LoVo (cell line): ENCODE results near the gene EPAS1.

ENCODE experiments used
- DNase-seq: peaks from one replicate; pipeline ENCODE4 v3.0.0-alpha.2; 2016; ENCODE audit warnings: low spot score

The EPAS1 gene

GRCh38 chr2:46296840-46297545 lies at the start of gene EPAS1:
EPAS1 (plus strand) TSS chr2:46297407; CDS start chr2:46297912, 505 bp downstream.
- DNase-seq = peak; percentile 90

DNA sequence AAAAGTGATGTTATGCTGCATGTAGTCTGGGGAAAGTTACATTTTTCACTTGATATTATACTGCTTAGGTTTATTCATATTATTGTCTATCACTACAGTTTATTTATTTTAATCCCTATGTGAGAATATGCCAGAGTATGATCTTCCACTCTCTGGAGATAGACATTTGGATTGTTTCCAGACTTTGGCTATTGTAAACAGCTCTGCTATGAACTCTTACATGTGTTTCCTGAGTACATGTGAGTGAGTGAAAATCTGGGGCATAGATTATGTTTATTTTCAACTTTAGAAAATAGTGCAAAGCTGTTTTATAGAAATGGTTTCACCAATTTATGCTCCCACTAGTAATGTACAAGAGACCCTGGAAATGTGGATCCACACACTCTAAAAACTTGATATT lies 49.0 kb upstream of the EPAS1 start:
- no peak for DNase-seq

DNA sequence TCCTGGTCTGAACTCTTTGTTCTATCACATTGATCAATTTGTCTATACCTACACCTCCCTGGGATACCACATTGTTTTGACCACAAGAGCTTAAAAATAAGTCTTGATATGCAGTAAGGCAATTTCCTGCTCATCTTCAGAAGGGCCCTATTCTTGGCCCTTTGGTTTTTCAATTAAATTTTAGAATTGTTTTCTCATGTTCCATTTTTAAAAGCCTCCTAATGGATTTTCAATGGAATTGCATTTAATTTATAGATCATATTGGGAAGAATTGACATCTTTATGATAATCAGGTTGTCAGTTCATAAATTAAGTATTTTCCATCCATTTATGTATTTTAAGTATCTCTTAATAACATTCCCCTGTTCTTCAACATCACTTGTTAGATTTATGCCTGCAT lies 47.6 kb upstream of the EPAS1 start:
- DNase-seq = no peak

GRCh38 chr2:46252891-46253659 lies 44.1 kb upstream of the EPAS1 start:
- DNase-seq = no peak

- no peak for DNase-seq
Observed at GRCh38 chr2:46254474-46254873, 42.7 kb upstream of the EPAS1 start.

- no peak for DNase-seq
Observed at GRCh38 chr2:46256563-46257142, 40.6 kb upstream of the EPAS1 start.

DNA sequence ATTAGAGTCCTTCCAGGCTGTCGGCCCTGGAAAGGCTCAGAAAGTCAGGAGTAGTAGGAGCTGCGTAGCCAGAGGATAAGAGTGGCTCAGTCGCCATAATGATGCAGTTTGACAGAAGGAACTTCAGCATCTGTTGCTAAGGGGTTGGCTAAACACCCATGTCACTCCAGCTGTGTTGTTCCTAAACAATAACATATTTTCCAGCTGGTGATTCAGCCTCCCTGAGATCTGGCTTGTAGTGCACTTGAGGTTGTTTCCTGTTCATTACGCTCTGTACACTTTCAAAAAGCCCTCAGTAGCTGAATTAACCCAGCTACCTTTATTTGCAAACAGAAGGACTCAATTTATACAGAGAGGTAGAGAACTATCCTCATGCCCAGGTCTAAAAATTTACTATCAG lies 39.7 kb upstream of the EPAS1 start:
- no peak for DNase-seq

GRCh38 chr2:46257980-46258379 lies 39.2 kb upstream of the EPAS1 start:
- no peak for DNase-seq

DNA sequence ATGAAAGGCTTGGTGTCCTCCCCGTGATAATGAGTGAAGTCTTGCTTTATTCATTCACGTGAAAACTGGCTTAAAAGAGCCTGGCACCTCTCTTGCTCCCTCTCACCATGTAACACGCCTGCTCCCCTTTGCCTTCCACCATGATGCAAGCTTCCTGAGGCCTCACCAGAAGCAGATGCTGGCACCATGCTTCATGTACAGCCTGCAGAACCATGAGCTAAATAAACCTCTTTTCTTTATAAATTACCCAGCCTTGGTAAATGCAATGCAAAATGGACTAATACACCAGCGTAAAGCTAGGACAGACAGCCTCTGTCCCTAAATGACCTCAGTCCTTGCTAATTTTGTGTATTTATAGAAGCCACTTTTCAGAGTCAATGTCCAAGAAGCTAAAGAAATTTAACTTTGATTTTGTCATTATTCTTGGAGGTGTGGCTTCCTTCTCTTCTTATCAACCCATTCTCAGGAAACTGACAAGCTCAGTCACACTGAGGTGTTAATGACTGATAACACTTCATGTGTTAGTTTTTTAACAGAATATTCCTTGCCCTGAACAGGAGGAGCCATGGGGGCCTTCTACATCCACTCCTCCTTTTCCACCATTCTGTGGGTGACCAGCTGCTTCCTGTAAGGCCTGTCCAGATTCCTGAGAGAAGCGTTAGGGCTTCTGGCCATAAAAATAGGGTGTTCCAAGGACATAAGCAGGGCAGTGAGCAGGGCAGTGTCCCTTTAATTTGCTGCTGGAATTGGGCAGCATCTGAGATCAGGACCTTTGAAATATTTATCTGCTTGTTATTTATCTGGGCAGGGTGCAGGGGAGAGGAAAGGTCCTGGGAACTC lies 38.0 kb upstream of the EPAS1 start:
- DNase-seq = no peak

DNA sequence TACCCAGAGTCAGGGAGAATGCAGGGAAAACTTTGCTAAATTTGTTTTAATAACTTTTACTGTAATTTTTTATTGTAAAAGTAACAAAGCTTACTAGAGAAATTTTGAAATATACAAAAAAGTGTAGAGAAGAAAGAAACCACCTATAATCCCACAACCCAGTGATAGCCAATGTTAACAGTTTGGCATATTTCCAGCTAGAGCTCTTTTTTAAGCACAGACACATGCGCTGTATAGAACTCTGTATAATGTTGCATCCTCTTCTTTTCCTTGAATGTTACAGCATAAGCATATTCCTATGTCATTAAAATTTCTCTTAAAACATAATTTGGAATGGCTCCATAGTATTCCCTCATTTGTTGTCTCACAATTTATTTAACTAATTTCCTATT lies 37.4 kb upstream of the EPAS1 start:
- no peak for DNase-seq

GRCh38 chr2:46260305-46260704 lies 36.9 kb upstream of the EPAS1 start:
- no peak for DNase-seq

DNA sequence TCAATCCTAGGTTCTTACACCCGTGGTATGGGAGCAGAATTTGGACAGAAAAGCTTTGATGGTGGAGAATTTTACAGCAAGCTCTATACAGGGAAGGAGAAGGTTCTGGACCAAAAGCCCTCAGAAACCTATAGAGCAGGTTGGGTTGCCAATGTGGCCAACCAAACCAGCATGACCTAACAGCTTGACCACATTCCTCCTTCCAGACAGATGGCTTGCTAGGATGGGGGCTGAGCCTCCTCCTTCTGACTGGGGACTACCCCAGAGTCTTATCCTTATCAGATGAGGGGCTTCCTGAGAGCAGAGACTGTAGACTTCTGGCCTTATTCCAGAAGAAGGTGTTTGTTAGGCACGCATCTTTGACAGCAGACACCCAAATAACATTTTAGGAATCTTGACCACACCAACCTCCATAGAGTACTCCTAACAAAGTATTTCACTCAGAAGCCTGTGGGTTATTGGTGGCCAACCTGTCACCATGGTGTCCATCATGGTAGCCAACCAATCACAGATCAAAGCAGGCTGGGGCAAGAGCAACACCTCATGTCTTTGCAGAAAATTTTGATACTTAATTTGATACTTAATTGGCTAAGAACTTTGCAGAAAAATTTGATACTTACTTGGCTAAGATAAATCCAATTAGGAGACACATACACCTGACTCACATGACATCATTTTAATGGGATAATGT lies 34.8 kb upstream of the EPAS1 start:
- no peak for DNase-seq

DNA sequence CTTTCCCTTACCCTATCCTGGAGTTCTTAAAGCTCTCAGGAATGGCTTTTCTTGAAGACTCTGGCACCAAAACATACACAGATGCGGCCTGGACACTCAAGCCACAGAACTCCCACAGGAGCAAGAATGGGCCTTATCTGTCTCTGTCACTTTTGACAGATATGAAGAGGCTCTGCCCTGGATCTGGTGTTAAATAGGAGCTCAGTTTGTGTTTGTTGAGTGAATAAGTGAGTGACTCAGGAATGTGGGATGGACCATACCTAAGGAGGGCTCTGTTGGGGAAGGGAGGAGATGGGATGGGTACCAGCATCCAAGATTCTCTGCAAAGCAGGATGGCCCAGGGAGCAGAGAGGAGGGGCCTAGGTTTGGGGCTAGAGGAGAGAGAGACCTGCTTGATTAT lies 33.9 kb upstream of the EPAS1 start:
- no peak for DNase-seq

GRCh38 chr2:46264447-46264846 lies 32.8 kb upstream of the EPAS1 start:
- no peak for DNase-seq

DNA sequence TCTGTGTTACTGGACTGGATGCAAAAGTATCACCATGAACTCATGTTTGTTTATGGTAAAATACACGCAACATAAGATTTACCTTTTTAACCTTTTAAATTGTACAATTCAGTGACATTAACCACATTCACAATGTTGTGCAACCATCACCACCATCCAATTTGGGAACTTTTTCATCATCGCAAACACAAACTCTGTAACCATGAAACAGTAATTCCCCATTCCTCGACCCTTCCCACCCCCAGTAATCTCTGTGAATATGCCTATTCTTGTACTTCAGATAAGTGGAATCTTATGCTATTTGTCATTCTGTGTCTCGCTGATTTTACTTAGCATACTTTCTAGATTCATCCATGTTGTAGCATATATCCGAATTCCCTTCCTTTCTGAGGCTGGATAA lies 31.1 kb upstream of the EPAS1 start:
- no peak for DNase-seq

DNA sequence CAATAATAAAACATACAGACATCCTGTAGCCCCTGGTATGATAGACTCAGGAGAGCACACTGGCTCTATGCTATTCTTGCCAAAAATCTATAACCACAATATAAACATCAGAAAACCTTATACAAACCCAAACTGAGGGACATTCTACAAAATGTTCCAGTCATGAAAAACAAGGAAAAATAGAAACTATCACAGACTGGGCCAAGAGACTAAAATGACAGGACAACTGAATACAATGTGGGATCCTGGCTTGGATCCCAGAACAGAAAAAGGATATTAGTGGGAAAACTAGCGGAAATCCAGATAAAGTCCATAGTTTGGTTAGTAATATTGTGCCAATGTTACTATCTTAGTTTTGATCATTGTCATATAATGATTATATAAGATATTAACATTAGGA lies 29.6 kb upstream of the EPAS1 start:
- no peak for DNase-seq

GRCh38 chr2:46268196-46268595 lies 29.0 kb upstream of the EPAS1 start:
- DNase-seq = no peak

DNA sequence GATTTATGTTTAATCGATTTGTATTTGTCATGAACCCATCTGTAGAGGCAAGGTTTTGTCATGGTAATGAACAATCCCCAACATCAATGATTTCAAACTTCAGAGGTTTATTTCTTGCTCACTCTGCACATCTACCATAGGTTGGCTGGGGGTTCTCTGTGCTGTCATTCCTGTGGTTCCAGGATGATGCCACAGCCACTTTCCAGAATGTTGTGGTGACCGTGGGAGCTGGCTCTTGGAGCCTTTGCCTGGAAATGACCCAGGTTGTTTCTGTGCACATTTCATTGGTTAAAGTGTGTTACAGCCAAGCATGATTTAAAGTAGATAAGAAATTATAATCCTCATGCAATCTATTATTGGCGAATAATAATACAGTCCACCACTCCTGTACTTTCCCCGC lies 28.2 kb upstream of the EPAS1 start:
- no peak for DNase-seq

GRCh38 chr2:46269544-46270273 lies 27.5 kb upstream of the EPAS1 start:
- DNase-seq = no peak

DNA sequence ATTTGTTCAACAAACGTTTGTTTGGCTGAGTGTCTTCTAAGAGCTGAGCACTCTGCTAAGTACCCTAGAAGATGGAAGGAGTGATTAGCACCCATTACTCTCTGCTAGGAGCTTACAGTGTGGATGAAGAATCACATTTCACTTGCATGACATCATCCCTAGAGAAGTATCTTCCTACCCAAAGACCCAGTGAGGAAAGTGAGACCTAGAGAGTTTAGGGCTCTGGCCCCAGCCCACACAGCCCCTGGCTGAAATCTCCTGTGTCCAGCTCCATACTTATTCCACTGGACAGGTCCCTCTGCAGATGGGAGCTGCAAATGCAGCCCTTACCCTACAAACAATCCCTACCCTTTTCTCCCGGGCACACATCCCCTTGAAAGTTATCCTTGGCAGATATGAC lies 26.8 kb upstream of the EPAS1 start:
- DNase-seq = no peak

DNA sequence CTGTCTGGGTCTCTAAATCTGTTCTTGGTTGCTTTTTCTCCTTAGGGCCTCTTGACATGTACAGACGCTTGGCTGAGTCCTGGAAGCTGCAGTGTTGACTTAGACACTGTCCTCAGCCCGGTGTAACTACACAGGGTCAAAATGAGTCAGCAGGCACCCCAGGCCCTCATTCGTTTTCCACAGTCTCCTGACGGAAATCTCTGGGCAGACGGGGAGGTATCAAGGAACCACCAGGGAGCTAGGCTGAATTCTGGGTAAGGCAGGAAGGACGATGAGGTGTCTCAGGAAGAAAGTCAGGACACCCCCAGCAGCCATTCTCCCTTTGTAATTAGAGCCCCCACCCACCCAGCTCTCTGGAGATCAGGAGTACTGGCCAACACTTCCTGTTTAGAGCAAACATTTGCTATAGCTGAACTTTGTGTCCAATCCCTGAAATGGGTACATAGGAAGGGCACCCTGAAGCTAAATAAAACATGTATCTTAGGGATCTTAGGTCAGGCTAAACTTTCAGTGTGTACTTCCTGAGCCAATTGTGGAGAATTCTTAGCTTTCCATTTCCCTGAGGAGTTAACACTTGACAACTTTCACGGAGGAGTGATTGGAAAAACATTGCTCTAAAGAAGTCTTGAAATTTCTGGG lies 23.9 kb upstream of the EPAS1 start:
- DNase-seq = no peak
